ENCODE results near the gene CDK6.

GRCh38 chr7:92708111-92709042 lies 128.0 kb downstream of the CDK6 start:
- no peak for TF ChIP-seq RAD21 (IDR thresholded peaks at IDR 0.05 in 1 of 2, conservative IDR thresholded peaks at IDR 0.05 in 1 of 2; ENCODE audit: low read depth in 2 of 2, low read length in 2 of 2)
- TF ChIP-seq, protein P1, sequence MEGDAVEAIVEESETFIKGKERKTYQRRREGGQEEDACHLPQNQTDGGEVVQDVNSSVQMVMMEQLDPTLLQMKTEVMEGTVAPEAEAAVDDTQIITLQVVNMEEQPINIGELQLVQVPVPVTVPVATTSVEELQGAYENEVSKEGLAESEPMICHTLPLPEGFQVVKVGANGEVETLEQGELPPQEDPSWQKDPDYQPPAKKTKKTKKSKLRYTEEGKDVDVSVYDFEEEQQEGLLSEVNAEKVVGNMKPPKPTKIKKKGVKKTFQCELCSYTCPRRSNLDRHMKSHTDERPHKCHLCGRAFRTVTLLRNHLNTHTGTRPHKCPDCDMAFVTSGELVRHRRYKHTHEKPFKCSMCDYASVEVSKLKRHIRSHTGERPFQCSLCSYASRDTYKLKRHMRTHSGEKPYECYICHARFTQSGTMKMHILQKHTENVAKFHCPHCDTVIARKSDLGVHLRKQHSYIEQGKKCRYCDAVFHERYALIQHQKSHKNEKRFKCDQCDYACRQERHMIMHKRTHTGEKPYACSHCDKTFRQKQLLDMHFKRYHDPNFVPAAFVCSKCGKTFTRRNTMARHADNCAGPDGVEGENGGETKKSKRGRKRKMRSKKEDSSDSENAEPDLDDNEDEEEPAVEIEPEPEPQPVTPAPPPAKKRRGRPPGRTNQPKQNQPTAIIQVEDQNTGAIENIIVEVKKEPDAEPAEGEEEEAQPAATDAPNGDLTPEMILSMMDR (IDR thresholded peaks at IDR 0.05; ENCODE audit: control extremely low read depth in 1 of 3, insufficient read depth in 1 of 3, low read depth in 1 of 3, low read length in 3 of 3) = no peak
- TF ChIP-seq EZH2 (IDR thresholded peaks at IDR 0.05; ENCODE audit: low read depth, low read length, severe bottlenecking) = no peak
- TF ChIP-seq POLR2AphosphoS5 (IDR thresholded peaks at IDR 0.05; ENCODE audit: low read depth, low read length) = no peak
- TF ChIP-seq POLR2A (IDR thresholded peaks at IDR 0.05; ENCODE audit: control extremely low read depth in 1 of 2, low read depth in 2 of 2, low read length in 2 of 2) = no peak
- TF ChIP-seq EGR1 (IDR thresholded peaks at IDR 0.05; ENCODE audit: borderline replicate concordance, low read depth, low read length) = no peak
- TF ChIP-seq JUND (IDR thresholded peaks at IDR 0.05; ENCODE audit: low read length) = no peak
- TF ChIP-seq RFX5 (IDR thresholded peaks at IDR 0.05; ENCODE audit: borderline replicate concordance, low read depth, low read length) = no peak
- TF ChIP-seq MAFK (IDR thresholded peaks at IDR 0.05; ENCODE audit: low read depth, low read length) = no peak
- no peak for TF ChIP-seq YY1 (IDR thresholded peaks at IDR 0.05; ENCODE audit: low read depth, low read length)
- TF ChIP-seq, protein P2, sequence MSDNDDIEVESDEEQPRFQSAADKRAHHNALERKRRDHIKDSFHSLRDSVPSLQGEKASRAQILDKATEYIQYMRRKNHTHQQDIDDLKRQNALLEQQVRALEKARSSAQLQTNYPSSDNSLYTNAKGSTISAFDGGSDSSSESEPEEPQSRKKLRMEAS (IDR thresholded peaks at IDR 0.05) = no peak

All from H1 (cell line).